ENCODE measurements around the gene NUTM1. TPM values are rescaled to one million over a fixed set of nuclear protein-coding genes. Genes with fewer than 3 reads are reported as not detected.
"Not testable (repeated sequence)": the region's sequence is repeated elsewhere in the genome, so short reads cannot be mapped to it uniquely, and the experiment has no call there.

NUTM1 gene
- total RNA-seq, 1 experiment from 2014 or later: 0.26 TPM

GRCh38 chr15:34403160-34403598 is 60.1 kb downstream of the NUTM1 start:
- not testable (repeated sequence) for H3K27me3 ChIP-seq (ENCODE audit: insufficient read depth, low read length); H4K5ac ChIP-seq (ENCODE audit: insufficient read length, low read depth, low read length); H4K20me1 ChIP-seq (ENCODE audit: control insufficient read depth, insufficient read depth, insufficient read length); H3K4me2 ChIP-seq (ENCODE audit: insufficient read depth, insufficient read length, low read length); H3K9me3 ChIP-seq (ENCODE audit: control insufficient read depth, low read depth, low read length); H2AK5ac ChIP-seq (ENCODE audit: insufficient read length, low read length); DNase-seq; H3K56ac ChIP-seq (ENCODE audit: insufficient read length, low read depth, low read length); H3K9ac ChIP-seq (ENCODE audit: extremely low read depth, insufficient read length, low read length); H3K18ac ChIP-seq (ENCODE audit: insufficient read length, low read depth, low read length); H3K9me3 Mint-ChIP-seq; H3K14ac ChIP-seq (ENCODE audit: insufficient read depth, low read length); H2BK15ac ChIP-seq (ENCODE audit: low read depth, low read length); H3T11ph ChIP-seq (ENCODE audit: low read length); H3K23me2 ChIP-seq (ENCODE audit: insufficient read length, low read depth, low read length, poor library complexity, severe bottlenecking); H3K4ac ChIP-seq (ENCODE audit: low read depth, low read length); H2AFZ ChIP-seq (ENCODE audit: low read length); H3K79me1 ChIP-seq (ENCODE audit: insufficient read depth, low read depth, low read length, poor library complexity, severe bottlenecking); H2BK12ac ChIP-seq (ENCODE audit: insufficient read length, low read depth, low read length); H3K23ac ChIP-seq (ENCODE audit: insufficient read length, low read depth, low read length); H4K8ac ChIP-seq (replicated peaks; ENCODE audit: insufficient read length, low read depth, low read length); H3K4me1 ChIP-seq (ENCODE audit: insufficient read depth, low read length); H3K36me3 Mint-ChIP-seq (ENCODE audit: insufficient read depth in 1 of 3, low read depth in 3 of 3); H2BK120ac ChIP-seq (ENCODE audit: low read depth, low read length, poor library complexity, severe bottlenecking); H3K4me3 Mint-ChIP-seq; H3K79me2 ChIP-seq (ENCODE audit: insufficient read depth, low read length); H3K27ac Mint-ChIP-seq; H2BK20ac ChIP-seq (ENCODE audit: low read depth, low read length, poor library complexity, severe bottlenecking); H3K4me1 Mint-ChIP-seq; H4K91ac ChIP-seq (ENCODE audit: insufficient read length, low read depth, low read length); H3K27ac ChIP-seq (ENCODE audit: insufficient read length, low read depth, low read length); H3K27me3 Mint-ChIP-seq (ENCODE audit: low read depth); H2BK5ac ChIP-seq (ENCODE audit: insufficient read length, low read length)
- WGBS (ENCODE audit: extremely low coverage, insufficient read length, low lambda C conversion rate): no CpG with 5 or more reads among the region's 4 CpGs

DNA sequence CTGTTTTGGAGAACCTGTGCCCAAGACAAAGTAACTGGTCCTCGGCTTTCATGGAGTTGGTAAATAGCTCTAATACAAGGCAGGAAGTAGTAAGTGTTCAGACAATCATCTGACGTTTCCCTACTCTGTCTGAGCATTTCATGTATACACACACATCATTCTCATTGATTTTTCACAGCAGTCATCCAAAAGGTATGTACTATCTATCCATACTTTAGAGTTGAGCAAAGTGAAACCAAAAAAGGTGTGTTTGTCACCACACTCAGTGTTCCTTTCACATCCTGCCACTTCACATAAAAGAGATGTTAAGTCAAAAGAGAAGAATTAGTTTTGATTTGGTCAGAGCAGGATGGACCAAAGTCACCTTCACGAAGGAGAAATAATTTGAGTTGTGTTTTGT is 60.8 kb downstream of the NUTM1 start:
- not testable (repeated sequence) for H3K27ac ChIP-seq (ENCODE audit: insufficient read length, low read depth, low read length); H3K9me3 Mint-ChIP-seq; H4K91ac ChIP-seq (ENCODE audit: insufficient read length, low read depth, low read length); H3K4me2 ChIP-seq (ENCODE audit: insufficient read depth, insufficient read length, low read length); H2AFZ ChIP-seq (ENCODE audit: low read length); H3K4ac ChIP-seq (ENCODE audit: low read depth, low read length); H2BK5ac ChIP-seq (ENCODE audit: insufficient read length, low read length); H4K5ac ChIP-seq (ENCODE audit: insufficient read length, low read depth, low read length); H2BK12ac ChIP-seq (ENCODE audit: insufficient read length, low read depth, low read length); H3T11ph ChIP-seq (ENCODE audit: low read length); DNase-seq; H3K23ac ChIP-seq (ENCODE audit: insufficient read length, low read depth, low read length); H3K36me3 Mint-ChIP-seq (ENCODE audit: insufficient read depth in 1 of 3, low read depth in 3 of 3); H2BK120ac ChIP-seq (ENCODE audit: low read depth, low read length, poor library complexity, severe bottlenecking); H3K4me3 Mint-ChIP-seq; H3K27me3 Mint-ChIP-seq (ENCODE audit: low read depth); H3K79me1 ChIP-seq (ENCODE audit: insufficient read depth, low read depth, low read length, poor library complexity, severe bottlenecking); H3K56ac ChIP-seq (ENCODE audit: insufficient read length, low read depth, low read length); H3K4me1 ChIP-seq (ENCODE audit: insufficient read depth, low read length); H4K8ac ChIP-seq (replicated peaks; ENCODE audit: insufficient read length, low read depth, low read length); H3K27ac Mint-ChIP-seq; H3K4me1 Mint-ChIP-seq; H2AK5ac ChIP-seq (ENCODE audit: insufficient read length, low read length); H3K79me2 ChIP-seq (ENCODE audit: insufficient read depth, low read length); H4K20me1 ChIP-seq (ENCODE audit: control insufficient read depth, insufficient read depth, insufficient read length); H3K9ac ChIP-seq (ENCODE audit: extremely low read depth, insufficient read length, low read length); H3K14ac ChIP-seq (ENCODE audit: insufficient read depth, low read length); H3K18ac ChIP-seq (ENCODE audit: insufficient read length, low read depth, low read length); H3K27me3 ChIP-seq (ENCODE audit: insufficient read depth, low read length); H2BK20ac ChIP-seq (ENCODE audit: low read depth, low read length, poor library complexity, severe bottlenecking); H2BK15ac ChIP-seq (ENCODE audit: low read depth, low read length); H3K23me2 ChIP-seq (ENCODE audit: insufficient read length, low read depth, low read length, poor library complexity, severe bottlenecking); H3K9me3 ChIP-seq (ENCODE audit: control insufficient read depth, low read depth, low read length)
- no CpG with 5 or more reads among the region's 3 CpGs for WGBS (ENCODE audit: extremely low coverage, insufficient read length, low lambda C conversion rate)

Small RNAs within 50 kb of the gene (microRNA-seq; reads per million reads assigned to microRNA genes)
- gene MIR1233-1 (ENCODE audit: borderline microRNAs expressed): not detected

Other genes with a start within 250 kb of the NUTM1 start
- gene EMC7, start 241.5 kb upstream of the NUTM1 start, total RNA-seq (2021): 55.6 and 61.5 TPM in 2 replicates
- 0.94 and 1.2 TPM in 2 replicates for gene PGBD4, start 241.2 kb upstream of the NUTM1 start, total RNA-seq (2021)
- 43.5 and 46.8 TPM in 2 replicates for gene KATNBL1, start 133.2 kb upstream of the NUTM1 start, total RNA-seq (2021)
- gene EMC4, start 118.3 kb upstream of the NUTM1 start, total RNA-seq (2021): 108 and 109 TPM in 2 replicates
- gene SLC12A6, start 5.5 kb upstream of the NUTM1 start, total RNA-seq (2021): 8.4 and 11.1 TPM in 2 replicates
- gene NOP10, start 179 bp upstream of the NUTM1 start, total RNA-seq (2021): 215 and 235 TPM in 2 replicates
- 62.2 and 71.1 TPM in 2 replicates for gene LPCAT4, start 23.9 kb downstream of the NUTM1 start, total RNA-seq (2021)
- gene GOLGA8A, start 94.5 kb downstream of the NUTM1 start, total RNA-seq (2021): 56.3 and 58.8 TPM in 2 replicates
- gene GOLGA8B, start 240.3 kb downstream of the NUTM1 start, total RNA-seq (2021): 37.1 and 42.1 TPM in 2 replicates

All from H9 (cell line).